Nephron (organoid): Measurements from ENCODE around the gene MMP17.

Experiments used
- H3K27ac Mint-ChIP-seq, 3 experiments: 2 replicates each; pipeline ENCODE4 v1.8.0; 2020; ENCODE audit warnings: mixed read lengths in 3 of 3, mild to moderate bottlenecking in 2 of 3, moderate library complexity in 1 of 3
- H3K27me3 Mint-ChIP-seq: 2 replicates; pipeline ENCODE4 v1.8.0; 2021; ENCODE audit warnings: low read depth, mild to moderate bottlenecking, moderate library complexity, mixed read lengths
- H3K36me3 Mint-ChIP-seq: 2 replicates; pipeline ENCODE4 v1.8.0; 2020; ENCODE audit warnings: low read depth, mixed read lengths
- H3K4me1 Mint-ChIP-seq: 2 replicates; pipeline ENCODE4 v1.8.0; 2020; ENCODE audit warnings: mixed read lengths
- H3K4me3 Mint-ChIP-seq, 3 experiments: 2 replicates each; pipeline ENCODE4 v1.8.0; 2020; ENCODE audit warnings: mild to moderate bottlenecking in 3 of 3, mixed read lengths in 3 of 3, moderate library complexity in 2 of 3
- H3K9me3 Mint-ChIP-seq: 2 replicates; pipeline ENCODE4 v1.8.0; 2020; ENCODE audit warnings: mixed read lengths
- CTCF ChIP-seq, 3 experiments: fragments of 200-600 bp; sonication (generic); IDR thresholded peaks; one replicate each; pipeline ENCODE4 v1.5.0; 2021; ENCODE audit warnings: antibody characterized with exemption in 3 of 3; ENCODE audit not compliant: unreplicated experiment in 3 of 3

The MMP17 gene

GRCh38 chr12:131836193-131836592, 8.0 kb downstream of the MMP17 start:
- Mint-ChIP-seq H3K27me3 (peaks cover 31% of the 10 kb centered on the region), H3K27ac (no peak overlapping the region), H3K4me1 (no peaks in the 10 kb centered on the region), H3K36me3 (no peaks in the 10 kb centered on the region), H3K4me3 (no peak overlapping the region), H3K9me3 (no peaks in the 10 kb centered on the region)
- peak; percentile 41 to 54 (median 51) for TF ChIP-seq CTCF (IDR thresholded peaks at IDR 0.05; ENCODE audit: unreplicated experiment in 3 of 3)

GRCh38 chr12:131836714-131837397, 8.7 kb downstream of the MMP17 start:
- Mint-ChIP-seq H3K4me3 (no peak overlapping the region), H3K27me3 (peaks cover 25% of the 10 kb centered on the region), H3K4me1 (no peaks in the 10 kb centered on the region), H3K9me3 (no peaks in the 10 kb centered on the region), H3K36me3 (no peaks in the 10 kb centered on the region), H3K27ac (no peak overlapping the region)
- TF ChIP-seq CTCF (IDR thresholded peaks at IDR 0.05; ENCODE audit: unreplicated experiment in 3 of 3), result no peak

- H3K27ac Mint-ChIP-seq, result no peak overlapping the region
- H3K4me1 Mint-ChIP-seq, result no peaks in the 10 kb centered on the region
- TF ChIP-seq CTCF (IDR thresholded peaks at IDR 0.05; ENCODE audit: unreplicated experiment in 3 of 3), result no peak
- H3K9me3 Mint-ChIP-seq, result no peaks in the 10 kb centered on the region
- no peak overlapping the region for H3K4me3 Mint-ChIP-seq
- H3K27me3 Mint-ChIP-seq, result no peaks in the 10 kb centered on the region
- no peaks in the 10 kb centered on the region for H3K36me3 Mint-ChIP-seq
Observed at GRCh38 chr12:131840643-131841416, 12.6 kb downstream of the MMP17 start.

GRCh38 chr12:131841547-131841946, 13.4 kb downstream of the MMP17 start:
- no peaks in the 10 kb centered on the region for H3K27me3 Mint-ChIP-seq
- H3K4me3 Mint-ChIP-seq, result no peak overlapping the region
- H3K27ac Mint-ChIP-seq, result no peak overlapping the region
- no peaks in the 10 kb centered on the region for H3K36me3 Mint-ChIP-seq
- TF ChIP-seq CTCF (IDR thresholded peaks at IDR 0.05; ENCODE audit: unreplicated experiment in 3 of 3), result no peak
- no peaks in the 10 kb centered on the region for H3K9me3 Mint-ChIP-seq
- H3K4me1 Mint-ChIP-seq, result no peaks in the 10 kb centered on the region

- Mint-ChIP-seq H3K36me3 (no peaks in the 10 kb centered on the region), H3K4me3 (no peak overlapping the region), H3K27ac (no peak overlapping the region), H3K4me1 (no peaks in the 10 kb centered on the region), H3K27me3 (no peaks in the 10 kb centered on the region), H3K9me3 (no peaks in the 10 kb centered on the region)
- TF ChIP-seq CTCF (IDR thresholded peaks at IDR 0.05; ENCODE audit: unreplicated experiment in 3 of 3), result no peak
Observed at GRCh38 chr12:131842169-131842568, 14.0 kb downstream of the MMP17 start.
